CD4-positive, alpha-beta T cell (primary cell): Measurements from ENCODE around the gene GDF9. TPM values are rescaled to one million over a fixed set of nuclear protein-coding genes. Genes with fewer than 3 reads are reported as not detected.

Experiments
- ATAC-seq: fragments of 200-7000 bp; cut with Tn5 transposase; one replicate; pipeline ENCODE4 v1.10.0; 2022; ENCODE audit warnings: mild to moderate bottlenecking; ENCODE audit not compliant: poor library complexity
- CTCF ChIA-PET: fragments of 350-600 bp; sonication (Branson Sonifier 250); formaldehyde crosslinking; loops from one replicate; lab custom pipeline; 2021; ENCODE audit warnings: antibody characterized with exemption, inconsistent platforms; lab: Charles Lee
- POLR2A ChIA-PET: fragments of 350-600 bp; sonication (Branson Sonifier 250); formaldehyde crosslinking; loops from one replicate; lab custom pipeline; 2021; ENCODE audit warnings: antibody characterized with exemption, inconsistent platforms; lab: Charles Lee
- DNase-seq, 14 experiments: peaks; one replicate each; pipeline ENCODE4 v3.0.0-alpha.2; 2013 to 2020; ENCODE audit warnings: mixed read lengths in 2 of 14
- H3K27ac ChIP-seq, 2 donors: one replicate each; pipeline versions ENCODE4 v1.5.1 to v1.7.0; 2013; ENCODE audit warnings: low read length in 2 of 2, low read depth in 1 of 2, mild to moderate bottlenecking in 1 of 2
- H3K27me3 ChIP-seq, 2 experiments: 1 replicate in 1 of 2; 2 replicates in 1 of 2; pipeline versions ENCODE4 v1.6.1 to v1.7.0; 2013; ENCODE audit warnings: low read length in 2 of 2, control low read depth in 1 of 2, mild to moderate bottlenecking in 1 of 2, moderate library complexity in 1 of 2; ENCODE audit not compliant: insufficient read depth in 2 of 2, control insufficient read depth in 1 of 2
- H3K36me3 ChIP-seq: one replicate; pipeline ENCODE4 v1.6.1; 2013; ENCODE audit warnings: low read length, control low read depth; ENCODE audit not compliant: insufficient read depth
- H3K4me1 ChIP-seq: one replicate; pipeline ENCODE4 v1.6.1; 2013; ENCODE audit warnings: low read length, control low read depth; ENCODE audit not compliant: insufficient read depth
- H3K4me3 ChIP-seq: one replicate; pipeline ENCODE4 v1.5.1; 2013; ENCODE audit warnings: mild to moderate bottlenecking, low read length, moderate library complexity
- H3K9me3 ChIP-seq, 2 experiments: 1 replicate in 1 of 2; 2 replicates in 1 of 2; pipeline versions ENCODE4 v1.6.1 to v1.7.0; 2013; ENCODE audit warnings: low read length in 2 of 2, mild to moderate bottlenecking in 2 of 2, control low read depth in 1 of 2, moderate library complexity in 1 of 2; ENCODE audit not compliant: control insufficient read depth in 1 of 2, insufficient read depth in 1 of 2
- H3K27ac Mint-ChIP-seq: one replicate; pipeline ENCODE4 v1.8.0; 2020; ENCODE audit warnings: mixed read lengths
- H3K27me3 Mint-ChIP-seq: one replicate; pipeline ENCODE4 v1.8.0; 2021; ENCODE audit warnings: mixed read lengths
- H3K36me3 Mint-ChIP-seq: one replicate; pipeline ENCODE4 v1.8.0; 2021; ENCODE audit warnings: low read depth, mixed read lengths
- H3K4me1 Mint-ChIP-seq: one replicate; pipeline ENCODE4 v1.8.0; 2021; ENCODE audit warnings: low read depth, mixed read lengths
- H3K4me3 Mint-ChIP-seq: one replicate; pipeline ENCODE4 v1.8.0; 2020; ENCODE audit warnings: mild to moderate bottlenecking, mixed read lengths
- H3K9me3 Mint-ChIP-seq: one replicate; pipeline ENCODE4 v1.8.0; 2020; ENCODE audit warnings: mixed read lengths
- intact Hi-C, 2 experiments: fragments of 100-400 bp; cut with DNase I in 1 of 2; cut with micrococcal nuclease in 1 of 2; formaldehyde crosslinking; loops; one replicate each; pipeline versions ENCODE4 v1.15.1 to v1.9.0; 2023 to 2025; cut with DNase I, micrococcal nuclease
- total RNA-seq, 174 experiments: library from RNA in 2 of 174; stranded (reverse) in 2 of 174; gene quantifications; one replicate each; pipeline ENCODE4 v1.2.3 and lab custom pipeline; 2021 to 2026
- TF ChIP-seq, protein P1 (sequence below): fragments of 200-600 bp; IDR thresholded peaks from one replicate; pipeline ENCODE4 v1.8.0; 2022; ENCODE audit warnings: antibody characterized with exemption, mild to moderate bottlenecking

Gene GDF9
- total RNA-seq, 2 experiments from 2014 or later: 0.91 to 1.6 TPM

DNA sequence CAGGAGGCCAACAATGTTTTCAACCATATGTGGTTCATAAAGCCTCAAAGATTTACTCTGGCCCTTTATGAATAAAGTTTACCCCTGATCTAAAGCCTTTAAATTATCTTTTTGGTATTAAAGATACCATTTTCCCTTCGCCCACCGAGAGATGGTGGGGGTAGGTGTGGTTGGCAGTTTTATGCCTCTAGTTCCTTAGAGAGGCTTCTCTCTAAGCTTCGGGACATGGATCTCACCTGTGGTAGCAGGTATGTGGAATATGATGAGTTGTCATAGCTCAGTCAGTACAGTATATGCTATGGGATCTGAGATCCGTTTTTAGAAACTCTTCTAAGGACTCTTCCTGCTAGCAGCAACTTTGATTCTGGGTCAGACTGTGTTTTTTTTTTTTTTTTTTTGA, 2.5 kb upstream of the GDF9 start:
- Histone ChIP-seq H3K4me3 (no peak overlapping the region), H3K27me3 (no peaks in the 10 kb centered on the region), H3K27ac (no peak overlapping the region), H3K9me3 (no peaks in the 10 kb centered on the region), H3K4me1 (peaks cover 24% of the 10 kb centered on the region), H3K36me3 (peaks cover 23% of the 10 kb centered on the region)
- Mint-ChIP-seq H3K36me3 (peaks cover 54% of the 10 kb centered on the region), H3K9me3 (no peaks in the 10 kb centered on the region), H3K4me1 (peaks cover 31% of the 10 kb centered on the region), H3K27ac (peak overlapping the region; percentile 97), H3K4me3 (peak overlapping the region; percentile 96), H3K27me3 (no peaks in the 10 kb centered on the region)
- ChIA-PET POLR2A (interaction anchor here (0.7 kb wide), 1 partner anchor 16 kb away, joined by 3 read pairs; no protein-coding TSS in a partner anchor), CTCF (no interaction called here)
- DNase-seq: no peak
- ATAC-seq: no peak
- intact Hi-C loops: loop anchor here in 1 of 2 experiments (5.0 to 10.0 kb wide), 5 partner anchors 131 to 1359 kb away; partner anchors contain the start of genes C5orf15, KIF3A, PPP2CA and RAD50
- TF ChIP-seq, protein P1, sequence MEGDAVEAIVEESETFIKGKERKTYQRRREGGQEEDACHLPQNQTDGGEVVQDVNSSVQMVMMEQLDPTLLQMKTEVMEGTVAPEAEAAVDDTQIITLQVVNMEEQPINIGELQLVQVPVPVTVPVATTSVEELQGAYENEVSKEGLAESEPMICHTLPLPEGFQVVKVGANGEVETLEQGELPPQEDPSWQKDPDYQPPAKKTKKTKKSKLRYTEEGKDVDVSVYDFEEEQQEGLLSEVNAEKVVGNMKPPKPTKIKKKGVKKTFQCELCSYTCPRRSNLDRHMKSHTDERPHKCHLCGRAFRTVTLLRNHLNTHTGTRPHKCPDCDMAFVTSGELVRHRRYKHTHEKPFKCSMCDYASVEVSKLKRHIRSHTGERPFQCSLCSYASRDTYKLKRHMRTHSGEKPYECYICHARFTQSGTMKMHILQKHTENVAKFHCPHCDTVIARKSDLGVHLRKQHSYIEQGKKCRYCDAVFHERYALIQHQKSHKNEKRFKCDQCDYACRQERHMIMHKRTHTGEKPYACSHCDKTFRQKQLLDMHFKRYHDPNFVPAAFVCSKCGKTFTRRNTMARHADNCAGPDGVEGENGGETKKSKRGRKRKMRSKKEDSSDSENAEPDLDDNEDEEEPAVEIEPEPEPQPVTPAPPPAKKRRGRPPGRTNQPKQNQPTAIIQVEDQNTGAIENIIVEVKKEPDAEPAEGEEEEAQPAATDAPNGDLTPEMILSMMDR: no peak

DNA sequence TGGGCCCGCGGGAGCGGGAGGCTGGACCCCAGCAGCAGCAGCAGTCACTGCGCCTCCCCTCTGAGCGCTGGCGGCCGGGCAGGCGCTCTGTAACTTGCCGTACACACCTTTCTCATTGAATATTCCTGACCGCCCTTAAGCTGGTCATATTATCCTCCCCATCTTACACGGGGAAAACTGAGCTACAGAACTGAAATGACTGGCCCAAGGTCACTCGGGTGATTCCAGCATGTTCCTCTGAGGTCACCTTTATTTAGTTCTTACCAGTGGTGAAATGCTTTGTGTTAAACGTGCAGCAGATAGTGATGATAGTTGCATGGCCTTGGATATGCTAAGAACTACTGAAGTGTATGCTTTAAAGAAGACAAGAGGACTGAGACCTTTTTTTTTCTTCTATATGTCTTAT, 780 bp upstream of the GDF9 start:
- Histone ChIP-seq H3K36me3 (peaks cover 16% of the 10 kb centered on the region), H3K27ac (peak overlapping the region; percentile 95 to 98), H3K27me3 (no peaks in the 10 kb centered on the region), H3K4me3 (peak overlapping the region; percentile 95), H3K4me1 (peaks cover 24% of the 10 kb centered on the region), H3K9me3 (no peaks in the 10 kb centered on the region)
- DNase-seq (no peak), ATAC-seq (no peak)
- H3K9me3 Mint-ChIP-seq: no peaks in the 10 kb centered on the region
- ChIA-PET CTCF (interaction anchor here (0.6 to 3.3 kb wide), 3 partner anchors 17 to 177 kb away, joined by 3 to 11 read pairs (median 7); partner anchors contain the start of gene SHROOM1), POLR2A (interaction anchor here (0.6 to 2.4 kb wide), 5 partner anchors 96 to 377 kb away, joined by 3 to 20 read pairs (median 4); partner anchors contain the start of genes AFF4, CCNI2, IRF1 and RAD50)
- peak overlapping the region; percentile 97 for H3K27ac Mint-ChIP-seq
- H3K27me3 Mint-ChIP-seq: no peaks in the 10 kb centered on the region
- H3K4me1 Mint-ChIP-seq: peaks cover 31% of the 10 kb centered on the region
- intact Hi-C loops: loop anchor here in 1 of 2 experiments (2.0 to 10.0 kb wide), 7 partner anchors 96 to 1360 kb away; partner anchors contain the start of genes AFF4, C5orf15, KIF3A and PPP2CA
- TF ChIP-seq, protein P1: no peak
- peak overlapping the region; percentile 96 for H3K4me3 Mint-ChIP-seq
- peaks cover 46% of the 10 kb centered on the region for H3K36me3 Mint-ChIP-seq

DNA sequence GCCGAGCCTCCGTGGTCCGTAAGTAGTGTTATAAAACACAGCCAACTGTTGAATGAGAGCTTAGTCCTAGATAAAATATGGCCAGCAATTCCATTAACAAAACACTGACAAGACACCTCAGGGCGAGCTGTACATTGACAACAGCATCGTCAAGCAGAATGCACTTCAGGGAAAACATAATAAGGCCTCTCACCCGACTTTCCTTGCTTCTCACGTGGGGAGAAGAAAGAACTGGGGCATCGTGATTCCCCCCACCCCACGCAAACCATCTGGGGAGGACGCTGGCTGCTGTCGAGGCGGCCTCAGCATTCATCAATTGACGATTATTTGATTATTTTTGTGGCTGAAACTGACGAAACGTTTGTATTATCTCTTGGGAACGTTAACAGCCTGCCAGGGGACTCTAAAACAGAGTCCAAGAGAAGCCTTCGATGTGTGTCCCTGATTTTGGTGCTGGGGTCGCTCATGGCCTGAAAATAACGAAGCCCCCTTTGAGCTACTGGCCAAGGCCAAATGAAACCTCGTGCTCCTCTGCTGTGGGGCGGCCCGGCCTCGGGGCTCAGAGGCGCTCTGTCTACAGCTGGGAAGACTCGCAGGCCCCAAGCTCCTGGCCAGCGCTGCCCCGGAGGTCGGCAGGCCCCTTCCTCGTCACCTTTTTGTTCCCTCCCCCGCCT, 464 bp downstream of the GDF9 start:
- intact Hi-C loops: loop anchor here in 1 of 2 experiments (2.0 to 10.0 kb wide), 7 partner anchors 97 to 1361 kb away; partner anchors contain the start of genes AFF4, C5orf15, KIF3A and PPP2CA
- Histone ChIP-seq H3K4me3 (peak overlapping the region; percentile 95), H3K36me3 (peaks cover 13% of the 10 kb centered on the region), H3K4me1 (peaks cover 24% of the 10 kb centered on the region), H3K27me3 (no peaks in the 10 kb centered on the region), H3K9me3 (no peaks in the 10 kb centered on the region), H3K27ac (peak overlapping the region; percentile 95 to 98)
- TF ChIP-seq, protein P1: no peak
- Mint-ChIP-seq H3K4me1 (peaks cover 31% of the 10 kb centered on the region), H3K27ac (peak overlapping the region; percentile 97), H3K9me3 (no peaks in the 10 kb centered on the region), H3K36me3 (peaks cover 39% of the 10 kb centered on the region), H3K27me3 (no peaks in the 10 kb centered on the region), H3K4me3 (peak overlapping the region; percentile 96)
- ChIA-PET POLR2A (interaction anchor here (0.6 to 2.4 kb wide), 6 partner anchors 9 to 1985 kb away, joined by 3 to 20 read pairs (median 4); partner anchors contain the start of genes AFF4, CCNI2, HSPA4 and RAD50), CTCF (interaction anchor here (2.0 to 3.3 kb wide), 2 partner anchors 18 to 36 kb away, joined by 7 to 11 read pairs; partner anchors contain the start of gene SHROOM1)
- DNase-seq: no peak
- peak; percentile 13 for ATAC-seq
